ENCODE measurements around the gene DYRK3.

DNA sequence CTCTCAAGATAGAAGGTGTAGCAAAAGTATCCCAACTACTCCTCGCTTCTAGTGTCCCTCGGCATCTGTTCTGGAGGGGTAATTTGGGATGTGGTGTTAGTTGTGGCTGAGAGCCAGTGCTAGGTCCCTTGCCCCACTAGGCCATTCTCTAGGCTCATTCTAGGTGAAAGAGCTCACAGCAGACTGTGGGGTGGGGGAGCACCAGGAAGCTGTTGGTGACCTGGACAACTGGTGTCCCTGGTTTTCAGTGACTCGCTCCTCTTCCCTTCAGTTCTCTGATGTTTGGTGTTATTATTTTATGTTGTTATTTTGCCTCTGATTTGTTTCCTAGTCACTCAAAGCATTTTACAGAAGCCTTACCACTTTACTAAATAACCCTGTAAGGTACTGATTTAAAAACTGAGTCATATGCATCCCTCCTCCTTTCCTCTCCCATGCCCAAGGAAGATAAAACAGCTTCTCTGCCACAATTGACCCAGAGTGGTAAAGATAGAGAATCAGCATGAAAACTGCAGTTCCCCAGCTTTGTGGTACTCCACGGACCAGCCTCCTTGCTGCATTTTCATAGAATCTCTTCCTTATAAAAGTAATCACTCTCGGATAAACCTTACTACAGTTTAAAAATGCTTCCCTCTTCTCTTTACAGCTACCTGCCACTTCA, 14.1 kb downstream of the DYRK3 start:
- TF ChIP-seq EZH2phosphoT487 (IDR thresholded peaks at IDR 0.05; ENCODE audit: insufficient read depth, low read depth) = no peak
- TF ChIP-seq EZH2 (IDR thresholded peaks at IDR 0.05; ENCODE audit: insufficient read depth, poor library complexity, severe bottlenecking) = no peak
